BE2C (cell line): ENCODE measurements around the gene SPRED3.

Experiments used
- DNase-seq: peaks from one replicate; pipeline ENCODE4 v3.0.0-alpha.2; 2020
- H3K27me3 ChIP-seq: fragments of 250-450 bp; sonication (Bioruptor Pico); 2 replicates; pipeline ENCODE4 v1.5.1; 2020; ENCODE audit warnings: mild to moderate bottlenecking
- H3K36me3 ChIP-seq: fragments of 250-450 bp; sonication (Bioruptor Pico); 2 replicates; pipeline ENCODE4 v1.5.1; 2020; ENCODE audit warnings: mild to moderate bottlenecking
- H3K4me1 ChIP-seq: fragments of 250-450 bp; sonication (Bioruptor Pico); 2 replicates; pipeline ENCODE4 v1.5.1; 2020
- H3K4me3 ChIP-seq: 2 replicates; pipeline ENCODE4 v1.5.1; 2011; ENCODE audit warnings: low read depth, low read length
- H3K9me3 ChIP-seq: fragments of 250-450 bp; sonication (Bioruptor Pico); 2 replicates; pipeline ENCODE4 v1.5.1; 2020
- CTCF ChIP-seq: IDR thresholded peaks from 2 replicates; pipeline ENCODE4 v1.5.1; 2012; ENCODE audit warnings: mild to moderate bottlenecking, low read depth, low read length

Gene SPRED3

GRCh38 chr19:38394488-38394887, 6.0 kb downstream of the SPRED3 start:
- no peak for TF ChIP-seq CTCF
- no peak for DNase-seq
- Histone ChIP-seq H3K9me3 (no peaks in the 10 kb centered on the region), H3K4me3 (no peak overlapping the region), H3K36me3 (no peaks in the 10 kb centered on the region), H3K4me1 (no peaks in the 10 kb centered on the region), H3K27me3 (no peaks in the 10 kb centered on the region)

- H3K4me3 ChIP-seq: no peak overlapping the region
- H3K36me3 ChIP-seq: no peaks in the 10 kb centered on the region
- DNase-seq: no peak
- no peaks in the 10 kb centered on the region for H3K4me1 ChIP-seq
- TF ChIP-seq CTCF: no peak
- no peaks in the 10 kb centered on the region for H3K9me3 ChIP-seq
- no peaks in the 10 kb centered on the region for H3K27me3 ChIP-seq
These were observed 7.1 kb downstream of the SPRED3 start for GRCh38 chr19:38395381-38396114.

GRCh38 chr19:38399081-38399480, 10.6 kb downstream of the SPRED3 start:
- Histone ChIP-seq H3K4me3 (no peak overlapping the region), H3K9me3 (no peaks in the 10 kb centered on the region), H3K27me3 (no peaks in the 10 kb centered on the region; the same call in 1 of the 2 replicates), H3K4me1 (no peaks in the 10 kb centered on the region), H3K36me3 (no peaks in the 10 kb centered on the region)
- no peak for DNase-seq
- TF ChIP-seq CTCF: no peak

GRCh38 chr19:38399537-38399936, 11.0 kb downstream of the SPRED3 start:
- Histone ChIP-seq H3K36me3 (no peaks in the 10 kb centered on the region), H3K9me3 (no peaks in the 10 kb centered on the region), H3K4me1 (no peaks in the 10 kb centered on the region), H3K4me3 (no peak overlapping the region), H3K27me3 (no peaks in the 10 kb centered on the region; the same call in 1 of the 2 replicates)
- no peak for DNase-seq
- no peak for TF ChIP-seq CTCF

- Histone ChIP-seq H3K4me3 (no peak overlapping the region), H3K36me3 (no peaks in the 10 kb centered on the region), H3K4me1 (no peaks in the 10 kb centered on the region), H3K9me3 (no peaks in the 10 kb centered on the region), H3K27me3 (no peaks in the 10 kb centered on the region; the same call in 1 of the 2 replicates)
- TF ChIP-seq CTCF: no peak
- no peak for DNase-seq
These were observed 11.9 kb downstream of the SPRED3 start for GRCh38 chr19:38400361-38400760.

GRCh38 chr19:38401148-38401547, 12.7 kb downstream of the SPRED3 start:
- Histone ChIP-seq H3K36me3 (no peaks in the 10 kb centered on the region), H3K4me1 (no peaks in the 10 kb centered on the region), H3K4me3 (no peak overlapping the region), H3K27me3 (no peaks in the 10 kb centered on the region; the same call in 1 of the 2 replicates), H3K9me3 (no peaks in the 10 kb centered on the region)
- no peak for TF ChIP-seq CTCF
- DNase-seq: no peak
